ENCODE data around the gene PDIK1L. TPM values are rescaled to one million over a fixed set of nuclear protein-coding genes. Genes with fewer than 3 reads are reported as not detected.

Gene PDIK1L
- total and polyA plus RNA-seq, 2 of the 4 experiments (the other 2 are of a cell fraction): 1.4 to 3.0 TPM

DNA sequence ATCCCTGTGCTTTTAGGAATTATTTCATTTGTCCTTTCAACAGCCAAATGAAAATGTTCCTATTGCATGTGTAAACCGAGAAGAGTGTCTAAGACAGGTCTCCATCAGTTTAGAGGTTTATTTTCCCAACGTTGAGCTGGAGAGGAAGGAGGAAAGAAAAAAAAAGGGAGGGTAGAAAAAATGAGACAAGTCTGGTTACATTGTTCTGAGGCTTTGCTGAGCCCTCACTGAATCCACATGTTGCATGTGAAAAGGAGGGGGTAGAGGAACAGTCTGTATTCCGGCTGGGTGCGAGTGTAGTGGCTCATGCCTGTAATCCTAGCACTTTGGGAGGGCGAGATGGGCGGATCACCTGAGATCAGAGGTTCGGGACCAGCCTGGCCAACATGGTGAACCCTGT, 19.2 kb upstream of the PDIK1L start:
- Histone ChIP-seq H4K20me1 (ENCODE audit: insufficient read depth, low read length) (no peaks in the 10 kb centered on the region), H4K5ac (ENCODE audit: low read depth, low read length) (no peak overlapping the region), H2AK5ac (ENCODE audit: low read depth, low read length) (no peak overlapping the region), H2BK5ac (ENCODE audit: low read depth, low read length, poor library complexity, severe bottlenecking) (no peak overlapping the region), H4K91ac (ENCODE audit: insufficient read depth, low read depth, low read length) (no peak overlapping the region), H3K4me1 (ENCODE audit: control insufficient read depth, insufficient read depth, low read length) (0 out of 2 replicates have a peak, but pooled peaks cover 2% of the 10 kb centered on the region), H3K56ac (ENCODE audit: extremely low read depth, insufficient read depth, low read length) (no peak overlapping the region), H3K9me3 (ENCODE audit: control insufficient read depth, insufficient read depth, low read length) (no peaks in the 10 kb centered on the region), H3K23ac (ENCODE audit: low read depth, low read length) (no peak overlapping the region), H2BK15ac (ENCODE audit: low read depth, low read length) (no peak overlapping the region), H2BK120ac (ENCODE audit: low read depth, low read length) (no peak overlapping the region), H3K4ac (ENCODE audit: low read depth, low read length) (no peak overlapping the region), H3K27ac (ENCODE audit: insufficient read depth, low read length) (no peak overlapping the region), H4K8ac (ENCODE audit: low read depth in 2 of 2, low read length in 2 of 2) (no peak overlapping the region), H3K9me1 (ENCODE audit: insufficient read depth, low read length) (no peaks in the 10 kb centered on the region), H2AFZ (replicated peaks; ENCODE audit: low read length, poor library complexity) (no peak overlapping the region), H3K9ac (ENCODE audit: low read depth, low read length) (no peak overlapping the region), H3K79me1 (ENCODE audit: low read depth in 1 of 2, low read length in 2 of 2) (no peaks in the 10 kb centered on the region), H2BK20ac (ENCODE audit: low read depth, low read length) (no peak overlapping the region), H3K4me3 (ENCODE audit: insufficient read depth, low read depth, low read length) (no peak overlapping the region), H3K14ac (replicated peaks; ENCODE audit: low read depth, low read length) (no peak overlapping the region), H3K36me3 (ENCODE audit: control insufficient read depth, insufficient read depth, low read length) (no peaks in the 10 kb centered on the region), H3K18ac (ENCODE audit: low read depth, low read length) (no peak overlapping the region), H3K27me3 (ENCODE audit: control insufficient read depth, insufficient read depth, low read length) (peaks cover 36% of the 10 kb centered on the region), H2AK9ac (replicated peaks; ENCODE audit: low read depth, low read length, poor library complexity) (no peak overlapping the region), H3K4me2 (ENCODE audit: low read depth, low read length) (no peak overlapping the region)
- no peak for DNase-seq
- ChIA-PET CTCF (no interaction called here), POLR2A (ENCODE audit: unreplicated experiment) (interaction anchor here (0.6 kb wide), 1 partner anchor 266 kb away, joined by 3 read pairs; no protein-coding TSS in a partner anchor)
- intact Hi-C loops (cut with micrococcal nuclease) (no loop called here), in situ Hi-C loops (cut with MboI; ENCODE audit: low sequenced_read_pairs) (no loop called here), dilution Hi-C loops (cut with HindIII; ENCODE audit: low sequenced_read_pairs, unreplicated experiment) (no loop called here)
- WGBS, 2 experiments (ENCODE audit: extremely low coverage in 2 of 2, insufficient read length in 1 of 2): 100% methylated on average over 1 of the region's 7 CpGs; no CpG with 5 or more reads in 1 of the 2 experiments
- TF ChIP-seq CHD1 (IDR thresholded peaks at IDR 0.05; ENCODE audit: low read depth, low read length): no peak
- no peak for TF ChIP-seq MXI1 (IDR thresholded peaks at IDR 0.05; ENCODE audit: borderline replicate concordance, low read depth, low read length)
- no peak for TF ChIP-seq RCOR1 (IDR thresholded peaks at IDR 0.05; ENCODE audit: insufficient replicate concordance, low read length)
- TF ChIP-seq MAFK (IDR thresholded peaks at IDR 0.05; ENCODE audit: low read depth, low read length): no peak
- TF ChIP-seq BHLHE40 (IDR thresholded peaks at IDR 0.05; ENCODE audit: low read depth, low read length): no peak
- no peak for TF ChIP-seq POLR2A (IDR thresholded peaks at IDR 0.05; ENCODE audit: low read depth, low read length)
- no peak for TF ChIP-seq RFX5 (IDR thresholded peaks at IDR 0.05; ENCODE audit: low read depth, low read length)
- TF ChIP-seq, protein P1, sequence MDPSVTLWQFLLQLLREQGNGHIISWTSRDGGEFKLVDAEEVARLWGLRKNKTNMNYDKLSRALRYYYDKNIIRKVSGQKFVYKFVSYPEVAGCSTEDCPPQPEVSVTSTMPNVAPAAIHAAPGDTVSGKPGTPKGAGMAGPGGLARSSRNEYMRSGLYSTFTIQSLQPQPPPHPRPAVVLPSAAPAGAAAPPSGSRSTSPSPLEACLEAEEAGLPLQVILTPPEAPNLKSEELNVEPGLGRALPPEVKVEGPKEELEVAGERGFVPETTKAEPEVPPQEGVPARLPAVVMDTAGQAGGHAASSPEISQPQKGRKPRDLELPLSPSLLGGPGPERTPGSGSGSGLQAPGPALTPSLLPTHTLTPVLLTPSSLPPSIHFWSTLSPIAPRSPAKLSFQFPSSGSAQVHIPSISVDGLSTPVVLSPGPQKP (IDR thresholded peaks at IDR 0.05; ENCODE audit: borderline replicate concordance, low read depth, low read length): no peak
- TF ChIP-seq FOS (IDR thresholded peaks at IDR 0.05; ENCODE audit: low read depth, low read length): no peak
- no peak for TF ChIP-seq CEBPB (IDR thresholded peaks at IDR 0.05; ENCODE audit: low read depth, low read length)
- TF ChIP-seq MAZ (IDR thresholded peaks at IDR 0.05; ENCODE audit: borderline replicate concordance, low read depth, low read length): no peak
- no peak for TF ChIP-seq RAD21 (IDR thresholded peaks at IDR 0.05; ENCODE audit: low read length)
- TF ChIP-seq USF2 (IDR thresholded peaks at IDR 0.05; ENCODE audit: low read depth, low read length): no peak
- TF ChIP-seq SMC3 (IDR thresholded peaks at IDR 0.05; ENCODE audit: low read depth, low read length): no peak
- TF ChIP-seq, protein P2, sequence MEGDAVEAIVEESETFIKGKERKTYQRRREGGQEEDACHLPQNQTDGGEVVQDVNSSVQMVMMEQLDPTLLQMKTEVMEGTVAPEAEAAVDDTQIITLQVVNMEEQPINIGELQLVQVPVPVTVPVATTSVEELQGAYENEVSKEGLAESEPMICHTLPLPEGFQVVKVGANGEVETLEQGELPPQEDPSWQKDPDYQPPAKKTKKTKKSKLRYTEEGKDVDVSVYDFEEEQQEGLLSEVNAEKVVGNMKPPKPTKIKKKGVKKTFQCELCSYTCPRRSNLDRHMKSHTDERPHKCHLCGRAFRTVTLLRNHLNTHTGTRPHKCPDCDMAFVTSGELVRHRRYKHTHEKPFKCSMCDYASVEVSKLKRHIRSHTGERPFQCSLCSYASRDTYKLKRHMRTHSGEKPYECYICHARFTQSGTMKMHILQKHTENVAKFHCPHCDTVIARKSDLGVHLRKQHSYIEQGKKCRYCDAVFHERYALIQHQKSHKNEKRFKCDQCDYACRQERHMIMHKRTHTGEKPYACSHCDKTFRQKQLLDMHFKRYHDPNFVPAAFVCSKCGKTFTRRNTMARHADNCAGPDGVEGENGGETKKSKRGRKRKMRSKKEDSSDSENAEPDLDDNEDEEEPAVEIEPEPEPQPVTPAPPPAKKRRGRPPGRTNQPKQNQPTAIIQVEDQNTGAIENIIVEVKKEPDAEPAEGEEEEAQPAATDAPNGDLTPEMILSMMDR (conservative IDR thresholded peaks at IDR 0.05; ENCODE audit: low read depth, low read length): no peak
- no peak for TF ChIP-seq NFE2L2 (IDR thresholded peaks at IDR 0.05; ENCODE audit: low read depth, low read length)
- no peak for ATAC-seq (ENCODE audit: low read depth)
- no TSS peak for BruUV-seq (replicated peaks)

Measured in IMR-90 (cell line).